GM18909 (cell line): Measurements from ENCODE around the gene POMT2.

Source experiments
- ATAC-seq: cut with Tn5 transposase; IDR thresholded peaks from one replicate; pipeline ENCODE4 v1.9.1; 2021; ENCODE audit warnings: mild to moderate bottlenecking; ENCODE audit not compliant: unreplicated experiment, poor library complexity

POMT2 gene

GRCh38 chr14:77248666-77249065 lies 72.0 kb downstream of the POMT2 start:
- ATAC-seq: no peak

- ATAC-seq: no peak
These were observed 73.9 kb downstream of the POMT2 start for GRCh38 chr14:77246784-77247183.

DNA sequence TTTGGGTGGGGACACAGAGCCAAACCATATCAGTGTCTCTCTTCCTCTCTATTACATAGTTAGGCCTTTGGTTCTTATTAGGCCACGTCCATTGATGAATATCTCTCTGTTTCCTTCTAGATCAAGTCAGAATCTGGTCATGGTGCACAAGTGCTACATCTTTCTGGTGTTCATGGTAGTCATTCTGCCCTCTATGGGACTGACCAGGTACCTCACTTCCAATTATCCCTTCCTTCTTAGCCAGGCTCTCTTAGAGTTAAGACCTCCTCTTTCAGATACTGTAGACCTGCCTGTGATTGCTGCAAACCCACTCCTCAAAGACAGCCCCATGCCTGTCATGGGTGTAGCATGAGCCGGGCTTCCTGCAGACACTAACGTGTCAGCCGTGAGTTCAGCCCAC lies 74.9 kb downstream of the POMT2 start:
- no peak for ATAC-seq

DNA sequence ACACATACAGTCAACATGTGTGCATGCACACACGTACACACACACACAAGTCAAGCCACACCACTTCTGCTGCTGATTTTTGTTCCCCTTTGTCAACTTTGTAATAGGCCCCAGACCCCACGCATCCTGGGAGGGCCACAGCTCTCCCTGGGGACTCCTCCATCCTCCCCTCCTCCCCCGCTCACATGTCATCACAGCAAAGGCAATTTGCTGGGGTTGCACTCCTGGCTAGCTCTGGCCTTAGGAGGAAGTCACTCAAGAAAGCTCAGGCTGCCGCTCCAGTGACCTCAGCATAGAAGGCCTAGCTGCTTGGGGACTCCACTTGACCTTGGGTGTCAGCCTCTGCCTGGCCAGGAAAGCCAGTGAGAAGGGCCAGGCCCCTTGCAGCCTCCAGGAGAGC lies 76.8 kb downstream of the POMT2 start:
- no peak for ATAC-seq

- ATAC-seq: no peak
These were observed 77.9 kb downstream of the POMT2 start for GRCh38 chr14:77242752-77243151.

GRCh38 chr14:77241955-77242354 lies 78.7 kb downstream of the POMT2 start:
- no peak for ATAC-seq

DNA sequence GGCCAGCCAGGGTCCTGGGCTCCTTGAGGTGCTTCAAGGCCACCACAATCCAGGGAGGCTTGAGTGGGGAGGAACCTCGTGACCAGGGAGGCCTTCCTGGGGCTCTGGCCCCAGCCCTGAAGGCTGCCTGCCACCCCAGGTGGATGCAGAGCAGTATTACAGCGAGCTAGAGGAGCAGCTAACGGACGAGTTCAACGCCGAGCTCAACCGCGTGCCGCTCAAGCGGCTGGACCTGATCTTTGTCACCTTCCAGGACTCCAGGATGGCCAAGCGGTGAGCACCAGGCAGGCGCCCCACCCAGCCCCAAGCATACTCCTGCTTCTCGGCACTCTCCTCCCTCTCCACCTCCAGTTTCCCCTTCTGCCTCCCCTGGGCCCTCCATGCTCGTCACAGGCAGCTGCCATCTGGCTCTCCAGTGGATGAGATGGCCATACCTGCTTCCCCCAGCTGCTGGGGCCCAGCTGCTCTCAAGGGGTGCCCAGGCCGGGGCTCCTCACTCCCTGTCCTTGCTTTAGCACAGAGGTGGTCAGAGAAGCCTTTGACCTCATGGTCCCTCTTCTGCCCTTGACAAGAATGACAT lies 80.3 kb downstream of the POMT2 start:
- no peak for ATAC-seq

DNA sequence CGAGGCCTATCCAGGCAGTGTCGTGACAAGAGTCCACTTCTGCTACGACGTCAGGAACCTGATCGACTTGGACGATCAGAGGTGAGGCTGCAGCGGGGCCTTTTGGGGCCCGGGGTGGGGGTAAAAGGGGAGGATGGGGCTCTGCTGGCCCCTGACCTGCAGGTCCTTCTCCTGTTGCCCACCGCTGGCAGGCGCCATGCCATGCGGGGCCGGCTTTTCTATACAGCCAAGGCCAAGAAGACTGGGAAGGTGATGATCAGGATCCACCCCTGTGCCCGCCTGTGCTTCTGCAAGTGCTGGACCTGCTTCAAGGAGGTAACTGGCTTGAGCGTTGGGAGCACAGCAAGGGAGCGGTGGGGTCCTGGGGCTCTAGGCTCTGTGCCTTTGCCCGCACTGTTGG lies 81.3 kb downstream of the POMT2 start:
- no peak for ATAC-seq

GRCh38 chr14:77238996-77239395 lies 81.7 kb downstream of the POMT2 start:
- no peak for ATAC-seq

GRCh38 chr14:77238356-77238755 lies 82.3 kb downstream of the POMT2 start:
- no peak for ATAC-seq

GRCh38 chr14:77236814-77237213 lies 83.9 kb downstream of the POMT2 start:
- no peak for ATAC-seq

- ATAC-seq: no peak
These were observed 89.0 kb downstream of the POMT2 start for GRCh38 chr14:77231721-77232120.

DNA sequence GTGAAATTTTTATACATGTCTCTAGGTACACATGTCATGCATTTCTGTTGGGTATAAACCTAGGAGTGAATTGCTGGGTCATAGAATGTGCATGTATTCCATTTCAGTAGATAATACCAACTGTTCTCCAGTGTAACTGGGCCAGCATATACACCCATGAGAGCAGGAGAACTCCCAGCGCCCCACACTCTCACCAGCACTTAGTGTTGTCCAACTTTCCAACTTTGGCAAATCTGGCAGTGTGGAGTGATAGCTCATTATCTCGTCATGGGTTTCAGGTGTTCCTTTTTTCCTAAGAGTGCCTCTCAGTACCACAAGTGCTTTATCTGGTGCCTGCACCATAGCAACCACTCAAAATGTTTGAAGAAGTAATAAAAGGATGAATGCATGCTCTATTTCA lies 89.8 kb downstream of the POMT2 start:
- no peak for ATAC-seq

GRCh38 chr14:77228056-77228455 lies 92.6 kb downstream of the POMT2 start:
- ATAC-seq: no peak

DNA sequence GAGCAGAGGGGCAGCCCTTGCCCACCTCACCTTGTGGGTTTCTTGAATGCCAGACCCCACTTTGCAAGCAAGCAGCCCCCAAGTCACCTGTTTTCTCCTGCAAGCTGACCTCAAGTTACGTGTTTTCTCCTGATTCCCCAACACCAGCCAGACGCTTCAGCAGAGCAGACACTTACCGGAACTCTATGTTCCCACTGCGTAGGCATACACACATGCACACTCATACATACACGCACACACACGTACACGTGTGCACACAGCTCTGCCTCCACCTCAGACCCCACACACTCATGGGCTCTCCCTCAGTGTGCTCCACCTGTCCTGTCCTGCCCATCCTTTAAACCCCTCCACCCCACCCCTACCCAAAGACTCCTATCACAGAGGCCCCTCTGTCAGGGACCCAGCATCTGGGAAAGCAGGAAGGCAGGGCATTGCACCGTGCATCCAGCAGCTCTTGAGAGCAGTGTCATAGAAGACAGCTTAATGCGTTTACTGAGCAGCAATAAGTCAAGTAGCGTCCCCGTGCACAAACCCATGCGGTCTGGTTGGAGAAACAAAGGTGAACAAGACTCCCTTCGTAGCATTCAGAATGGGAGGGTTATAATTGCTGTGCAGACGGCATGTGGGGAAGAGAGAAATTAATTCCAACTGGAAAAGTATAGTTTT lies 94.7 kb downstream of the POMT2 start:
- ATAC-seq: no peak

DNA sequence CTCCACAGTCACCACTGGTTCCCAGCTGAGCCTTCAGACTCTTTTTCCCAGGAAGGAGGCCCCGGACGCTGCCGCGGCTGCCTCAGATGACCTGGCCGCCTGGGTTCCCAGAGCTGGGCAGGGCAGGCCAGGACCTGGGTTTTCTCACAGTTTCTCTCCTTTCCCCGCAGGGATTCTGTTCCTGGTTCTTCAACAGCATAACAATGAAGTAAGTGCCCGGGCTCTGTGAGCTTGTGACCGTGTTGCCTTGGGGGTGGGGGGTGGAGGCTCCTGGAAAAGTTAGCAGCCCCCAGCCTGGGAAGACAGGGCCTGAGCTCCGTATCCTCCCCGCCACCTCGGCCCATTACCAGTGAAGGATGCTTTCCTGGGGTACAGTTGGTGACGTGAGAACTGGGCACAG lies 95.4 kb downstream of the POMT2 start:
- ATAC-seq: no peak
